Parathyroid adenoma (tissue), 2 donors: ENCODE measurements around the gene TXNL4A.
"Not testable (repeated sequence)": the region's sequence is repeated elsewhere in the genome, so short reads cannot be mapped to it uniquely, and the experiment has no call there.

ENCODE experiments used
- H2AFZ ChIP-seq: fragments of 300-600 bp; sonication (generic); one replicate; pipeline ENCODE4 v1.7.0; 2017; ENCODE audit warnings: antibody characterized with exemption, mild to moderate bottlenecking
- H3K27ac ChIP-seq: fragments of 300-600 bp; sonication (generic); one replicate; pipeline ENCODE4 v1.7.0; 2017
- H3K27me3 ChIP-seq: fragments of 300-600 bp; sonication (generic); one replicate; pipeline ENCODE4 v1.7.0; 2017; ENCODE audit warnings: low read length; ENCODE audit not compliant: control insufficient read depth, insufficient read depth
- H3K36me3 ChIP-seq: fragments of 300-600 bp; sonication (generic); one replicate; pipeline ENCODE4 v1.7.0; 2017; ENCODE audit warnings: low read length; ENCODE audit not compliant: control insufficient read depth, insufficient read depth
- H3K4me1 ChIP-seq: fragments of 300-600 bp; sonication (generic); one replicate; pipeline ENCODE4 v1.7.0; 2017; ENCODE audit warnings: control low read depth
- H3K4me2 ChIP-seq: fragments of 300-600 bp; sonication (generic); one replicate; pipeline ENCODE4 v1.7.0; 2017; ENCODE audit warnings: low read length
- H3K4me3 ChIP-seq: fragments of 300-600 bp; sonication (generic); one replicate; pipeline ENCODE4 v1.7.0; 2017; ENCODE audit warnings: low read depth, low read length
- H3K79me2 ChIP-seq: fragments of 300-600 bp; sonication (generic); one replicate; pipeline ENCODE4 v1.7.0; 2017; ENCODE audit warnings: control low read depth
- H3K9ac ChIP-seq: fragments of 300-600 bp; sonication (generic); one replicate; pipeline ENCODE4 v1.7.0; 2017; ENCODE audit warnings: mild to moderate bottlenecking
- H3K9me3 ChIP-seq: fragments of 300-600 bp; sonication (generic); one replicate; pipeline ENCODE4 v1.7.0; 2017; ENCODE audit warnings: low read length; ENCODE audit not compliant: control insufficient read depth
- TF ChIP-seq, protein P1 (sequence below): fragments of 300-600 bp; sonication (generic); IDR thresholded peaks from one replicate; pipeline ENCODE4 v1.7.0; 2017; ENCODE audit warnings: antibody characterized with exemption, mild to moderate bottlenecking
- donor health status: primary hyperparathyroidism.

TXNL4A gene

DNA sequence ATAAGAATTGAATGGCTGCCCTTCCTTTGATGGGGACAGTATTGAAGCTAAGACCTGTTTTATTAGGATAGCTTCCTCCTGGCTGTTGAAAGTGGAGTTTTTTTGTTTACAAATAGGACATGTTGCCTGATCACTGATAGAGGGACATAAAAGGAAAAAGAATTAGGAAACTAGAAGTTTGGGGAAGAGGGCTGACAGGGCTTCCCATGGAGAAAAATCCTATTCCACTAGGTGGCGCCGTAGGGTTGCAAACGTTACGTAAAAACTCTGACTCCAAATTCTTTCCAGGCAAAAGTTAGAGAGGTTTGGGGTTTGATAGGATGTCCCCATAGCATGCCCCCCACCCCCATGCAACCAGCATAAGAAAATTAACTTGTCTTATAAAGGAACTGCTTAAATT is 34.8 kb upstream of the TXNL4A start:
- TF ChIP-seq, protein P1, sequence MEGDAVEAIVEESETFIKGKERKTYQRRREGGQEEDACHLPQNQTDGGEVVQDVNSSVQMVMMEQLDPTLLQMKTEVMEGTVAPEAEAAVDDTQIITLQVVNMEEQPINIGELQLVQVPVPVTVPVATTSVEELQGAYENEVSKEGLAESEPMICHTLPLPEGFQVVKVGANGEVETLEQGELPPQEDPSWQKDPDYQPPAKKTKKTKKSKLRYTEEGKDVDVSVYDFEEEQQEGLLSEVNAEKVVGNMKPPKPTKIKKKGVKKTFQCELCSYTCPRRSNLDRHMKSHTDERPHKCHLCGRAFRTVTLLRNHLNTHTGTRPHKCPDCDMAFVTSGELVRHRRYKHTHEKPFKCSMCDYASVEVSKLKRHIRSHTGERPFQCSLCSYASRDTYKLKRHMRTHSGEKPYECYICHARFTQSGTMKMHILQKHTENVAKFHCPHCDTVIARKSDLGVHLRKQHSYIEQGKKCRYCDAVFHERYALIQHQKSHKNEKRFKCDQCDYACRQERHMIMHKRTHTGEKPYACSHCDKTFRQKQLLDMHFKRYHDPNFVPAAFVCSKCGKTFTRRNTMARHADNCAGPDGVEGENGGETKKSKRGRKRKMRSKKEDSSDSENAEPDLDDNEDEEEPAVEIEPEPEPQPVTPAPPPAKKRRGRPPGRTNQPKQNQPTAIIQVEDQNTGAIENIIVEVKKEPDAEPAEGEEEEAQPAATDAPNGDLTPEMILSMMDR: no peak
- Histone ChIP-seq H3K4me2 (no peak overlapping the region), H3K9ac (no peak overlapping the region), H3K4me3 (no peak overlapping the region), H3K9me3 (no peaks in the 10 kb centered on the region), H3K27ac (no peak overlapping the region), H3K27me3 (no peaks in the 10 kb centered on the region), H2AFZ (no peak overlapping the region), H3K4me1 (no peaks in the 10 kb centered on the region), H3K79me2 (no peaks in the 10 kb centered on the region), H3K36me3 (no peaks in the 10 kb centered on the region)

DNA sequence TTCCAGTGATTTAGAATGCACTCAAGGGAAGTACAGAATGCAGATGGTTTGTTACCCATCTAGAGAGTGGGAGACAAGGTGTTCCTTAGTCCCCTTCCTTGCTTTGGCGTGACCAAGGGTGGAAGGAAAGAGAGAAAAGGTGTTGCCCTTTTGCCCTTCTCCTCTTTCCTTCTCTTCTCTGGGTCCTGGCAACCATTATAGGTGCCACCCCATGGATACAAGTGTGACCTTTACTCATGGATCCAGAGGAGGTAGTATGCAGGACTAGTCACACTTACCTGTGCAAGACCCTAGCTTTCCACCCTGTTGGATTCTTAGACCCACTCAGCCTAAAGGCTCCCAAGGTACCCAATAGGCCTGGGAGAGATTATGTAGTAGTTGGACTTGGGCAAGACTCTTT is 34.2 kb upstream of the TXNL4A start:
- Histone ChIP-seq H3K4me3 (no peak overlapping the region), H3K9me3 (no peaks in the 10 kb centered on the region), H3K36me3 (no peaks in the 10 kb centered on the region), H3K4me2 (no peak overlapping the region), H3K27me3 (no peaks in the 10 kb centered on the region), H3K79me2 (no peaks in the 10 kb centered on the region), H3K9ac (no peak overlapping the region), H2AFZ (no peak overlapping the region), H3K4me1 (no peaks in the 10 kb centered on the region), H3K27ac (no peak overlapping the region)
- TF ChIP-seq, protein P1: no peak

DNA sequence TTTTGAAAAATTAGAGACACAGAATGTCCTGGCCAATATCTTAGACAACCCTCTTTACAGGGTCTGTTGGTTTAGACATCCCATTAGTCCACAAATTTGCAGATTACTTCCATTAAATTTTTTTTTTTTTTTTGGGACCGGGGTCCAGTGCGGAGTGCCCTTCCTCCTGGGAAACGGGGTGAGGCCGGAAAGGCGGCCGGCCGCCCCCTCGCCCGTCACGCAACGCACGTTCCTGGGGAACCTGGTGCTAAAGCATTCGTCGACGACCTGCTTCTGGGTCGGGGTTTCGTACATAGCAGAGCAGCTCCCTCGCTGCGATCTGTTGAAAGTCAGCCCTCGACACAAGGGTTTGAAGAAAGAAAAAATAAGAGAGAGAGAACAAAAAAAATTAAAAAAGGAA is 24.4 kb upstream of the TXNL4A start:
- Histone ChIP-seq H3K9me3 (no peaks in the 10 kb centered on the region), H3K4me1 (no peaks in the 10 kb centered on the region), H3K79me2 (no peaks in the 10 kb centered on the region), H3K27me3 (no peaks in the 10 kb centered on the region), H3K27ac (no peak overlapping the region), H3K4me2 (no peak overlapping the region), H3K4me3 (no peak overlapping the region), H3K9ac (no peak overlapping the region), H3K36me3 (no peaks in the 10 kb centered on the region), H2AFZ (no peak overlapping the region)
- TF ChIP-seq, protein P1: no peak

DNA sequence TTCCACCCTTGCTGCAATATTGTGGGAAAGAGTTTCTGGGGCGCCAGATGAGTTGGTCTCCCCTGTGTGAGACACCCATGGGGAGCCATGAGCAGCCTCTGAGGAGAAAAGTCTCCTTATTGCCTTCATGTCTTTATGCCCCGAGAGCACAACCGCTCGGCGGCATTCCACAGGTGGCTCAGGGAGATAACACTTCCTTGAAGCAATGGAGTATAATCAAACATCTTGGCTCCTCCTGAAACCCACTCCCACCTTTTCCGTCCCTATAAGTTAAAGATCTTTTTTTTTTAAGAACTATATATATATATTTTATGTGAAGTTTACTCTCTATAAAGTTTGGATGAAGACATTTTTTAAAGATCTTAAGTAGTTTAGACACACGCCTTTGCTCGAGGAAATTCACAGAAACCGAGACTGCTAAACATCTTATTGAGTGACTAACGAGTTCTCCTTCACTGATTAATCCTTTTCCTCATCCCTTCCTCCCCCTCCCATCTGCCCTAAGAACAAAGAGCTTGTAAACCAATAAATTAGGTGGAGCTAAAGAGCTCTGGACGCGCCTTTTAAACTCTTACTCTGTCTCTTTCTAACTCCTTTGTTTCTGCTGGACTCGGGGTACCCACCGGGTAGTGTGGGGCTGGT is 23.3 kb upstream of the TXNL4A start:
- not testable (repeated sequence) for H3K27ac ChIP-seq, H3K9ac ChIP-seq, H3K79me2 ChIP-seq, H3K9me3 ChIP-seq, H3K4me2 ChIP-seq, H3K36me3 ChIP-seq, H3K4me1 ChIP-seq, H3K4me3 ChIP-seq, H3K27me3 ChIP-seq, H2AFZ ChIP-seq

DNA sequence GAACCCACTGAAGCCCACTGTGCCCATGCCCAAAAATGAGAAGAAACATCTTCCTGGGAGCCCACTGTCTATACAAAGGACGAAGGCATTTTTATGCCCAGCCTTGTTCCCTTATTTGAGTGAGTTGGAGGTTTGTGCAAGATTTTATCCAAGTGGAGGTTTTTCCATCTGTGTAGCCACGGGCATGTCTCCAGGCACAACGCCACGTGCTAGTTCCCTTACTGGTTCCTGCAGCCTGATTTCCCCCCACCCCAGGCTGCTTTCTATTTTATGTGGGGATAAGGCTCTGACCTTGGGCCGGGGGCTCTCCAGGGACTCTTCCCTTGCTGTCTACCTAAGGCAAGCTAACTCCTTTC is 22.2 kb upstream of the TXNL4A start:
- Histone ChIP-seq H3K4me2 (no peak overlapping the region), H3K4me1 (no peaks in the 10 kb centered on the region), H3K27me3 (no peaks in the 10 kb centered on the region), H3K4me3 (no peak overlapping the region), H3K79me2 (no peaks in the 10 kb centered on the region), H2AFZ (no peak overlapping the region), H3K9me3 (no peaks in the 10 kb centered on the region), H3K27ac (no peak overlapping the region), H3K36me3 (no peaks in the 10 kb centered on the region), H3K9ac (no peak overlapping the region)
- TF ChIP-seq, protein P1: no peak
